Glutamatergic neuron (in vitro differentiated cells): ENCODE results near the gene SMIM9. TPM values are rescaled to one million over a fixed set of nuclear protein-coding genes. Genes with fewer than 3 reads are reported as not detected.

Experiments used
- total RNA-seq: library from RNA; stranded (reverse); fragmentation: NEBNext Ultra II Directional; extraction: Animal tissue kit (Norgen Biotek cat#: 25700); gene quantifications from one replicate; pipeline ENCODE4 v1.2.1, GENCODE V29; 2021; ENCODE audit not compliant: unreplicated experiment

SMIM9 gene
- total RNA-seq, 1 donor from 2014 or later: not detected

Other genes with a start within 250 kb of the SMIM9 start
- not detected for gene CTAG1A, start 249.5 kb downstream of the SMIM9 start, total RNA-seq
- gene CTAG1B, start 215.4 kb downstream of the SMIM9 start, total RNA-seq: not detected
- gene CTAG2, start 181.1 kb downstream of the SMIM9 start, total RNA-seq: not detected
- gene GAB3, start 83.6 kb downstream of the SMIM9 start, total RNA-seq: 9.6 TPM
- gene DKC1, start 71.8 kb downstream of the SMIM9 start, total RNA-seq: 46.8 TPM
- 12.7 TPM for gene MPP1, start 29.2 kb downstream of the SMIM9 start, total RNA-seq
- gene F8A1, start 51.7 kb upstream of the SMIM9 start, total RNA-seq: 18.3 TPM
- gene F8, start 188.1 kb upstream of the SMIM9 start, total RNA-seq: 1.8 TPM
- 83.9 TPM for gene FUNDC2, start 192.2 kb upstream of the SMIM9 start, total RNA-seq
- 1.8 TPM for gene CMC4, start 236.5 kb upstream of the SMIM9 start, total RNA-seq
- gene MTCP1, start 236.5 kb upstream of the SMIM9 start, total RNA-seq: 9.5 TPM
- 21.9 TPM for gene BRCC3, start 236.8 kb upstream of the SMIM9 start, total RNA-seq